Uterus (tissue), 4 donors: ENCODE data around the gene GNB2. TPM values are rescaled to one million over a fixed set of nuclear protein-coding genes. Genes with fewer than 3 reads are reported as not detected.
"Not testable (repeated sequence)": the region's sequence is repeated elsewhere in the genome, so short reads cannot be mapped to it uniquely, and the experiment has no call there.

Experiments used
- DNase-seq, 2 donors: peaks; one replicate each; pipeline ENCODE4 v3.0.0-alpha.2; 2019 to 2020
- H3K27ac ChIP-seq, 2 donors: fragments of 200-600 bp; sonication (generic); 1 replicate in 1 of 2; 2 replicates in 1 of 2; pipeline ENCODE4 v1.5.1; 2016 to 2018
- H3K27me3 ChIP-seq, 2 donors: fragments of 200-600 bp; sonication (generic); one replicate each; pipeline ENCODE4 v1.5.1; 2018 to 2019; ENCODE audit warnings: control low read depth in 1 of 2
- H3K36me3 ChIP-seq, 2 donors: fragments of 200-600 bp; sonication (generic); one replicate each; pipeline ENCODE4 v1.5.1; 2019; ENCODE audit warnings: control low read depth in 1 of 2
- H3K4me1 ChIP-seq, 2 donors: fragments of 200-600 bp; sonication (generic); one replicate each; pipeline ENCODE4 v1.5.1; 2018 to 2019; ENCODE audit warnings: control low read depth in 1 of 2
- H3K4me3 ChIP-seq, 2 donors: fragments of 200-600 bp; sonication (generic); 1 replicate in 1 of 2; 2 replicates in 1 of 2; pipeline ENCODE4 v1.5.1; 2018 to 2019; ENCODE audit warnings: mild to moderate bottlenecking in 1 of 2
- H3K9me3 ChIP-seq, 2 donors: fragments of 200-600 bp; sonication (generic); one replicate each; pipeline ENCODE4 v1.5.1; 2019; ENCODE audit warnings: control low read depth in 1 of 2
- CTCF ChIP-seq, 4 experiments: fragments of 200-600 bp in 2 of 4; fragments of 450-650 bp in 2 of 4; sonication (generic) in 2 of 4; IDR thresholded peaks; one replicate each; pipeline ENCODE4 v1.5.1; 2016 to 2019; ENCODE audit warnings: antibody characterized with exemption in 4 of 4, mild to moderate bottlenecking in 2 of 4, moderate library complexity in 1 of 4
- POLR2A ChIP-seq, 2 donors: fragments of 450-650 bp; IDR thresholded peaks; one replicate each; pipeline ENCODE4 v1.6.1; 2016; ENCODE audit warnings: antibody characterized with exemption in 2 of 2, mild to moderate bottlenecking in 1 of 2, moderate library complexity in 1 of 2
- intact Hi-C: fragments of 100-400 bp; cut with DNase I; formaldehyde crosslinking; loops from one replicate; pipeline ENCODE4 v1.15.1; 2023; ENCODE audit warnings: low total_unique reads
- total RNA-seq, 4 donors: library from RNA; depleted of rRNA in 3 of 4; stranded (reverse); fragments of >200 nt in 3 of 4; gene quantifications; one replicate each; pipeline versions ENCODE4 v1.1.0 to v1.2.4, GENCODE V29; 2014 to 2023
- donor health status: DM: yes; HTN: yes; CAD: no.

GNB2 gene
- total RNA-seq, 4 donors from 2014 or later: 72.0 to 245 (median 94.3) TPM

DNA sequence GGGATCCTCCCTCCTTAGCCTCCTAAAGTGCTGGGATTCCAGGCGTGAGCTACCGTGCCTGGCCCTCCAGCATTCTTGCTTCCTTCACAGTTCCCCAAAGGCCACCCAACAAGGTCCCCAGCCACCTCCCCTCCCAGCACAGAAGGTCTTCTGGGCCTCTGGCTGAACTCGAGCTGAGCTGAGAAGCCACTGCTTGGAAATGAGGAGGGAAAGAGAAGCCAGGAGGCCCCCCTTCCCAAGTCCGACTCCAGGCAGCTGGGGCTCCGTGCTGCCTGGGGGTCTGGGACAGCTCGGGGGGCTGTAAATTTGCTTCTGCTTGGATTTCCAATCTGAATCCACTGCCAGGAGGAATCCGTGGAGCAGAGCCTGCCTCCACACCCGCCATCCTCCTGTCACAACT lies 41.2 kb downstream of the GNB2 start:
- DNase-seq: no peak
- no peaks in the 10 kb centered on the region for H3K27me3 ChIP-seq

GRCh38 chr7:100717073-100717472 lies 43.5 kb downstream of the GNB2 start:
- H3K36me3 ChIP-seq, intact Hi-C loops, H3K4me1 ChIP-seq, H3K4me3 ChIP-seq, H3K9me3 ChIP-seq, DNase-seq, H3K27ac ChIP-seq, H3K27me3 ChIP-seq: not testable (repeated sequence)

More for the DNA sequence above, 41.2 kb downstream of the GNB2 start:
- Histone ChIP-seq H3K4me1 (no peaks in the 10 kb centered on the region), H3K36me3 (no peaks in the 10 kb centered on the region), H3K4me3 (no peak overlapping the region), H3K27ac (no peak overlapping the region), H3K9me3 (no peaks in the 10 kb centered on the region)
- intact Hi-C loops: no loop called here
- TF ChIP-seq POLR2A (IDR thresholded peaks at IDR 0.05) (no peak), CTCF (IDR thresholded peaks at IDR 0.05) (no peak)

- H3K27ac ChIP-seq: no peak overlapping the region
- peaks cover 0 to 6% of the 10 kb centered on the region in 2 donors for H3K4me1 ChIP-seq
- TF ChIP-seq POLR2A (IDR thresholded peaks at IDR 0.05) (no peak), CTCF (IDR thresholded peaks at IDR 0.05) (peak; percentile 24 to 58 (median 48))
- peaks cover 0 to 4% of the 10 kb centered on the region in 2 donors for H3K27me3 ChIP-seq
- H3K4me3 ChIP-seq: no peak overlapping the region
- no peaks in the 10 kb centered on the region for H3K36me3 ChIP-seq
- peak in 1 of 2 donors; percentile 51 for DNase-seq
- intact Hi-C loops: loop anchor here (5.0 kb wide), 1 partner anchor 133 kb away; the partner anchor contains the start of gene SLC12A9
- H3K9me3 ChIP-seq: no peaks in the 10 kb centered on the region
Observed at GRCh38 chr7:100719523-100720278, 46.2 kb downstream of the GNB2 start.

GRCh38 chr7:100720279-100720670 lies 46.7 kb downstream of the GNB2 start, which contains the start of gene EPO:
Gene EPO (plus strand): TSS chr7:100720468. CDS start chr7:100720981, 513 bp downstream.
- intact Hi-C loops: loop anchor here (5.0 kb wide), 1 partner anchor 132 kb away; the partner anchor contains the start of gene SLC12A9

More at GRCh38 chr7:100720279-100720670, 46.7 kb downstream of the GNB2 start, which contains the start of gene EPO:
- no peak for TF ChIP-seq CTCF (IDR thresholded peaks at IDR 0.05)
- no peak for TF ChIP-seq POLR2A (IDR thresholded peaks at IDR 0.05)
- no peak within 1 kb of the TSS for H3K27ac ChIP-seq
- H3K27me3 ChIP-seq: peaks cover 0 to 4% of the 10 kb centered on the region in 2 donors
- no peaks in the 10 kb centered on the region for H3K36me3 ChIP-seq
- H3K4me3 ChIP-seq: peak within 1 kb of the TSS in 1 of 2 donors; percentile 19
- no peaks in the 10 kb centered on the region for H3K9me3 ChIP-seq
- DNase-seq: no peak
- peaks cover 0 to 6% of the 10 kb centered on the region in 2 donors for H3K4me1 ChIP-seq
